ENCODE measurements around the gene SLC6A6.
A peak's percentile ranks its signal among the peaks of the same experiment; 100 is the strongest.
"Not testable (repeated sequence)": the region's sequence is repeated elsewhere in the genome, so short reads cannot be mapped to it uniquely, and the experiment has no call there.

Gene SLC6A6

GRCh38 chr3:14423963-14424362 is 21.6 kb downstream of the SLC6A6 start:
- DNase-seq = no peak

GRCh38 chr3:14424711-14425580 is 22.5 kb downstream of the SLC6A6 start:
- peak; percentile 44 for DNase-seq

GRCh38 chr3:14425581-14426304 is 23.3 kb downstream of the SLC6A6 start:
- peak; percentile 48 for DNase-seq

GRCh38 chr3:14426305-14426620 is 23.9 kb downstream of the SLC6A6 start:
- no peak for DNase-seq

- no peak for DNase-seq
Measured at GRCh38 chr3:14428087-14429033, 26.0 kb downstream of the SLC6A6 start.

DNA sequence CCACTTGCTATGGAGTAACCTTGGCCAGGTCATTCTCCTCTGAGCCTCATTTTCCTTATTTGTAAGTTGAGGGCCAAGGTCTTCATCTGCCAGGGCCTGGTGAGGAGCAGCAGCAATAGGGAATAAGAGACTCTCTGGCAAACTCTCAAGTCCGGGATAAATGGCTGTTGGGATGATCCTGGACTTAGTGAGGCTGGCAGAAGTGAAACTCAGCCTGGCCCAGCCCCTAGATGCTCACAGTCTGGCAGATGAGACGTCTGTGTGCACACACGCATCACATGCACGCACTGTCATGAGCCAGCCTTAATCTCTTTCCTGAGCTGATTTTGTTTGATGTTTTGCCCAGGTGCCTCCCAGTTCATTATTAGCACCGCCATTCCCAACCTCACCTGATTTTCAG is 26.8 kb downstream of the SLC6A6 start:
- DNase-seq = no peak

- no peak for DNase-seq
Measured at GRCh38 chr3:14429640-14430039, 27.2 kb downstream of the SLC6A6 start.

- no peak for DNase-seq
Measured at GRCh38 chr3:14430053-14430452, 27.6 kb downstream of the SLC6A6 start.

DNA sequence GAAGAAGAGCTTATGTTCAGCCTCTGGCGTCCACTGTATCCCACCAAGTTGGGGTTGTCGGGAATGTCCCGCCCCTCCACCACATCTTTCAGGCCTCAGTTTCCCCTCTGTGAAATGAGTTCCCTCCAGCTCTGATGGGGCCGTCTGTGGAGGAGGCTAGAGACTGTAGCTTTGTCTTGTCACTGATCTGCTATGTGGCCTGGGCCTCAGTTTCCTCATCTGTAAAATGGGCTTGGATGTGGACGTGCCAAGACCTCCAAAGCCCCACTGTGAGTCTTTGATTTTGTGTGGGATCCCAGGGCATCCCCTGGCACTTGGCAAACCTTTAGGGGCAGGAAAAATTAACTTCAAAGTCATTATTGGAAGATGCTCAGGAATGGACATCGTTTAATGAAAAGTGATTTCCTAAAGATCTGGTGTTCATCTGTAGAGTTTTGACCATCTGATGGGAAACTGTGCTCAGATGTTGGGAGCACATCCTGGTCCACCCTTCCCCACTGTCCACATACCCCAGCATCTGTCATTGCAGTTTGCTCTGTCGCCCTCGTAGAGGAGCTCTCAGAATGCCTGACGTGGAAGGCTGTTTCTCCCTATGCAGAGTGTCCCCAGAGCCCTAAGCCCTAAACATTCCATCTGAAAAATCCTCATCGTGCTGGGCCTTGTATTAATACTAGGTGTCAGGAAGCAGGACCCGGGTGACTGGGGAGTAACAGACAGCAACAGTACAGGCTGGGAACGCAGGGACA is 28.5 kb downstream of the SLC6A6 start:
- no peak for DNase-seq

DNA sequence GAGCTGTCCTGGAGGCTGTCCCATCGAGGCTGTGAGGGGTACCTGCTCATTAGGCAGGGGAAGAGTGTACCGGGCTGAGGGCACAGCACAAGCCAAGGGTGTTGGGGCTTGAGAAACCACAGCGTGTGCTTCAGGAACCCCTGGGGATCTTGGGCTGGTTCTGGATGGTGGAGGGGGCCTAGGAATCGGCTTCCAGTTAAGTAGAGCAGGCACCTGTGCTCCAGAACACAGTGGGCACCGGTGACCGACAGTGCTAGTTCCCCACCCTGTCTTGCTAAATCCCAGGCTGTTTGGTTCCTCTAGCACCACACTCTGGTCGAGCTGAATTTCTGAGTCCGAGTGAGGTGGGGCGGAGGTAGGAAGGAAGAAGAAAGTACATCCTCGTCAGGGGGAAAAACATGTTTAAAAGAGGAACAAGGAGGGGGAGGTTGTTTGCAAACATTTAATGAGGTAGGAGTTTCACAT is 29.1 kb downstream of the SLC6A6 start:
- no peak for DNase-seq

DNA sequence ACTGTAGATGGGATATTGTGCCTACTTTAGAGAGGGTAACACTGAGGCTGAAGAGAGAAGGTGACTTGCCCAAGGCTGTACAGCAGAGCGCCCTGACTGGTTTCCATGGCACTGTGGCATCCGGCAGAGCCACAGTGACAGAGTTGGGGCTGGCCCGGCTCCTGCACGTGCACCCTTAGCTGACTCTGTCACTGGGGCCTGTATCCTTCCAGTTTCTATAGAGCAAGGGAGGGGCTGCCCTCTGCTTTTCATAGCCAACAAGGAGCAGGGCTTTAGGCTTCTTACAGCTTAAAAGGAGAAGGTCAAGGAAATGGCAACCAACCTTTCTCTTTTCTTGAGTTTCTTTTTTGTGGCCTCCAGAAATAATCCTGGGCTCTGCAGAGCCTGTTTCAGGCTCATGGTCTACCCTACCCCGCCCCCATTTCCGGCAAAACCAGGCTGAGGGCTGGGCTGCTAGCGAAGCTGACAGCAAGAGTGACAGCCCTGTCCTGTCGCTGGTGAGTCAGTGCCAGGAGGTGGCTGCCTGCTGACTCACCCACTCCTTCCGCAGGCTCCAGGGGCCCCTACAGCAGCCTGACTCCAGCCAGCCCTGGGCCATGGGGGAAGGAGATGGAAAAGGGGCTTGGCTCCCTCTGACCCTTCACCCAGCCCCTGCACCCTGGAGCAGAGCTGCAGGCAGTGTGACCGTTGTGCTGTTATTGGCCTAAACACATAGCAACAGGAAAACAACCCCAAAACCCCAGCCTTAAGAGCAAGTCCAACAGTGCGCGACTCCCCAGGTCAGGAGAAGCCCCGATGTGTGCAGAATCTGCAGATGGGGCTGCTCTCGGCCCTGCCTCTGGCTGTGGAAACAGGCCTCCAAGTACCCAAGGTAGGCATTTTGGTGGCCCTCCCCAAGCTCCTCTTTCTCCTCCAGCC is 29.8 kb downstream of the SLC6A6 start:
- peak; percentile 93 for DNase-seq

GRCh38 chr3:14433106-14433505 is 30.7 kb downstream of the SLC6A6 start:
- DNase-seq = no peak

DNA sequence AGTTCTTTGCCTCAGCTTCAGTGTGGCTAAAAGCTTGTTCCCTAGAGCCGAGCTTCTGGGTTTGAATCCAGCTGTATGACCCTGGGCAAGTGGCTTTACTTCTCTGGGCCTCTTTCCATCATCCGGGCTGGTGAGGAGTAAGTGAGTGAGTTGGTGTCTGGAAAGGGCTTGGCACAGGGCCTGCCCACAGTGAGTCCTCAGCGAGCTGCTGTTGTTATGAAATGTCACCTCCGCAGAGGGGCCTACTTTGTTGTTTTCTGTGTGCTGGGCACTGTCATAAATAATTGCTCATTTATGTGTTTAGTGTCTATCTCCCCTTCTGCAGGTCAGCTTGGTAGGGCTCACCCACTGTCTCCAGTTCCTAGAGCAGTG is 31.7 kb downstream of the SLC6A6 start:
- peak; percentile 59 for DNase-seq

DNA sequence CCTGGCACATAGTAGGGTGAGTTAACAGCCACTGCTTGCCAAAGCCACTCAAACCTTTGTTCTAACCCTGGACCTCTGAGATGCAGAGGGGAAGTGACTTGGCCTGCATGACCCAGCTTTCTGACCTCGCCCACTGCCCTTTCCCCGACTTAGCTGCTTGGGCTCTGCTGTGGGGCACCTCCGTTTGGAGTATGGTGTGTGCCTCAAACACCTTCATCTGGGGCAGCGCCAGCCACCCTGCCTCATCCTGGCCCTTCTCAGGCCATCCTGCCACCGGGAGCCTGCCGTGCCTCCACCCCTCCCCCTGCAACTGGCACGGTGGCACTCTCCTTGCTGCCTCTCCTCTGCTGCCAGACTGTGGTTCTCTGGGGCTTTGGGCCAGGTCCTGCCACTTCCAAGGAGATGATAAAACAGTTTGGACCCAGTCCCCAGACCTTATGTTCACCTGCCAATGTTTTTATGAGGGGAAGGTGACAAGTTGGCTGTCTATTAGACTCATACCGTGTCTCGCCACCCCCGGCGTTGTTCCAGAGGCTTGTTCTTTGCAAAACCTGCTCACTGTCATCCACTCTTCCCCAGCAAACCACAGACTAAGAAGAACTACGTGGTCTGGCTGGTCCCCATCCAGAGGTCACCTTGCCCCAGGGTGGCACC is 32.2 kb downstream of the SLC6A6 start:
- DNase-seq = no peak

DNA sequence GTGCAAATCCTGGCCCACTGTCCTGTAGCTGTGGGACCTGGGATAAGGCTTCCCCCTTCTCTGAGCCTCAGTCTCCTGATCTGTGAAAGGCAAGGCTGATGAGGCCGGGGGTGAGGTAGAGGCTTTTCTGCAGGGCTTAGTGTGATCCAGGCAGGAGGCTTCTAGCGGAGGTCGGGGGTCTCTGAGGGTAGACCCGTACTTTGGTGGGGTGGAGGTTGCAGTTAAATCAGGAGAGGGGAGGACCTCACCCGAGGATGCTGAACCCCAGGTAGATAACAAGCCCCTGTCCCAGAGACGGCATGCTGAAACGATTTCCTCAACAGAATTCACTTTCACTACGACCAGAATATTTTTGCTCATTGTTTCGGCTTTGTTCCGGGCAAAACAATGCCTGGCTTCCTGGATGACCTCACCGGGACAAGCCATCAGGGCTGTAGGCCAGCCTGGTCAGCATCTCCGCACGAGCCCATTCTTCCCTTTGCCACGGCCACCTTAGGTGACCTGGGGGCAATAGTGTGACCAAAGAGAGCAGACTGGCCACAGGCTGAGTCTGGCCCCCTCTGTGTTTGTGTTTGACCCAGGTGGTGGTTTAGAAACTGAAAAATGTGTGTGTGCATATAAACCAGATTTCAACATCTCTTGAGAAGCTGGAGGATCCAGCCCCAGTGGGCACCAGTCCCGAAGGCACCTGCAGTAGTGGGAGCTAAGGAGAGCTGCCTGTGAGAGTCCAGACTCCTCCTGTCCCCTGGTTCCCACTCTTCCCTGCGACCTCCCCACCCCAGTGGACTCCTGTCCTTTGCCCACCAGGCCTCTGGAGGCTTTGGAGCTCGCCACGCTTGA is 33.0 kb downstream of the SLC6A6 start:
- no peak for DNase-seq

DNA sequence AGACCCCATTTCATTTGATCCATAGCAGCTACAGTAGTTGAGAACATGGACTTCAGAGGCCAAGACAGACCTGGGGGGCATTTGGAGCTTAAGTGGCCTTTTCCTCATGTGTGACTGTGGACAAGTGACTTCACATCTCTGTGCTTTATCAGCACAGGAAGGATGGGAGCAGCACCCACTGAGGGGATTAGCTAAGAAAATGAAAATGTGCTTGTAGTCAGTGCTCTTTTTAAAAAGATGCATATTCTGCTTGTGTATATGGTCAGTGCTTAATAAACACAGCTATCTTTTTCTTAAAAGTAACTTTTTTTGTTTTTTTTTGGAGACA is 34.5 kb downstream of the SLC6A6 start:
- no peak for DNase-seq

DNA sequence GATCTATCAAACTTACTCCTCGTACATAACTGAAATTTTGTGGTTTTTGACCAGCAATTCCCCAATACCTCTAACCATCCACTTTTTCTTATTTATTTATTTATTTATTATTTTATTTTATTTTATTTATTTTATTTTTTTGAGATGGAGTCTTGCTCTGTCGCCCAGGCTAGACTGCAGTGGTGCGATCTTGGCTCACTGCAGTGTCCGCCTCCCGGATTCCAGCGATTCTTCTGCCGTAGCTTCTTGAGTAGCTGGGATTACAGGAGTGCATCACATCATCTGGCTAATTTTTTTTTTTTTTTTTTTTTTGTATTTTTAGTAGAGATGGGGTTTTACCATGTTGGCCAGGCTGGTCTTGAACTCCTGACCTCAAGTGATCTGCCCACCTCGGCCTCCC is 35.3 kb downstream of the SLC6A6 start:
- DNase-seq = not testable (repeated sequence)

DNA sequence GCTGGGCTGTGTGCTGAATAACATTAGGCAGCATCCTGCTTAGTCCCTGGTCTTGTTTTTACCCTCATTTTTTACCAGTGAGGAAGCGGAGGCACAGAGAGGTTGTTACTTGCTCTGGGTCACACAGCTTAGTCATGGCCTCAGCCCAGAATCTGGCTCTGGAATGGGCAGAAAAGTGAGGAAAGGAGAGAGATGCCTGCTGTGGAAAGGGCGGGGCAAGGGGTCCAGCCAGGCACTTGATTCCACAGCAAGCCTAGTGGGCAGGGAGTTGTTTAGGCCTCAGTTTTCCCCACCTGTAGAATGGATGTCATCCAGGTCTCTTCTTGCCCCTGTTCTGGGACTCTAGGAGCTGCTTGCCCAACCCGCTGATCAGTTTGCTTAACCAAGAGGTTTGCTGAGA is 35.9 kb downstream of the SLC6A6 start:
- no peak for DNase-seq

GRCh38 chr3:14438929-14439328 is 36.5 kb downstream of the SLC6A6 start:
- no peak for DNase-seq

Data from EL (cell line).